H1 (cell line): ENCODE measurements around the gene NRL. TPM values are rescaled to one million over a fixed set of nuclear protein-coding genes. Genes with fewer than 3 reads are reported as not detected.

ENCODE experiments used
- CTCF ChIA-PET: fragments of 300-600 bp; sonication (Branson Sonifier 250); formaldehyde crosslinking; loops from one replicate; lab custom pipeline; 2021; ENCODE audit not compliant: partially characterized antibody; lab: Charles Lee
- POLR2A ChIA-PET: fragments of 300-600 bp; sonication (Branson Sonifier 250); formaldehyde crosslinking; loops from one replicate; lab custom pipeline; 2021; ENCODE audit warnings: inconsistent platforms; ENCODE audit not compliant: partially characterized antibody; lab: Charles Lee
- DNase-seq, 2 experiments: peaks; one replicate each; pipeline versions ENCODE4 v3.0.0 to v3.0.0-alpha.2; 2010 to 2022; ENCODE audit warnings: low spot score in 2 of 2, low read depth in 1 of 2, mixed read lengths in 1 of 2
- FAIRE-seq: peaks from 2 replicates; lab custom pipeline; 2011; peaks lifted over from hg19 to GRCh38; lab: Jason Lieb, UNC
- H2AFZ ChIP-seq: 2 replicates; pipeline ENCODE4 v1.8.1; 2012; ENCODE audit warnings: low read length, inconsistent platforms
- H2AK5ac ChIP-seq: 2 replicates; pipeline ENCODE4 v1.6.1; 2013; ENCODE audit warnings: low read depth, low read length
- H2BK120ac ChIP-seq: replicated peaks from 2 replicates; pipeline ENCODE3; 2013; ENCODE audit warnings: low read depth, low read length, inconsistent platforms
- H2BK12ac ChIP-seq: 2 replicates; pipeline ENCODE4 v1.6.1; 2013; ENCODE audit warnings: low read depth, low read length
- H2BK15ac ChIP-seq: 2 replicates; pipeline ENCODE4 v1.6.1; 2013; ENCODE audit warnings: low read length
- H2BK20ac ChIP-seq: 2 replicates; pipeline ENCODE4 v1.6.1; 2013; ENCODE audit warnings: low read length
- H2BK5ac ChIP-seq: 2 replicates; pipeline ENCODE4 v1.6.1; 2013; ENCODE audit warnings: low read depth, low read length
- H3K14ac ChIP-seq: 2 replicates; pipeline ENCODE4 v1.6.1; 2013; ENCODE audit warnings: inconsistent platforms; ENCODE audit not compliant: insufficient read length
- H3K18ac ChIP-seq: 2 replicates; pipeline ENCODE4 v1.6.1; 2013; ENCODE audit warnings: low read length; ENCODE audit errors: extremely low read depth
- H3K23ac ChIP-seq: 2 replicates; pipeline ENCODE4 v1.6.1; 2013; ENCODE audit warnings: inconsistent platforms; ENCODE audit not compliant: insufficient read length
- H3K23me2 ChIP-seq: 2 replicates; pipeline ENCODE4 v1.6.1; 2013; ENCODE audit warnings: low read depth, low read length
- H3K27ac ChIP-seq: 2 replicates; pipeline ENCODE4 v1.6.1; 2011; ENCODE audit warnings: low read depth, low read length, inconsistent platforms
- H3K27me3 ChIP-seq, 4 experiments: replicated peaks in 1 of 4; 1 replicate in 1 of 4; 2 replicates in 3 of 4; pipeline versions ENCODE4 v1.6.1 to v1.8.1; 2011 to 2013; ENCODE audit warnings: low read length in 3 of 4, mild to moderate bottlenecking in 3 of 4, inconsistent platforms in 2 of 4, mixed read lengths in 2 of 4, moderate library complexity in 1 of 4; ENCODE audit not compliant: control insufficient read depth in 3 of 4, insufficient read depth in 3 of 4; ENCODE audit errors: extremely low read depth in 1 of 4
- H3K36me3 ChIP-seq, 4 experiments: 2 replicates each; pipeline versions ENCODE4 v1.6.1 to v1.8.1; 2011 to 2013; ENCODE audit warnings: mild to moderate bottlenecking in 4 of 4, low read length in 3 of 4, moderate library complexity in 2 of 4, control low read depth in 1 of 4, inconsistent platforms in 1 of 4; ENCODE audit not compliant: insufficient read depth in 4 of 4, control insufficient read depth in 2 of 4
- H3K4ac ChIP-seq: replicated peaks from 2 replicates; pipeline ENCODE3; 2013; ENCODE audit warnings: low read length, low read depth, mixed read lengths, inconsistent platforms; ENCODE audit not compliant: insufficient read length
- H3K4me1 ChIP-seq, 4 experiments: replicated peaks in 1 of 4; 1 replicate in 1 of 4; 2 replicates in 3 of 4; pipeline versions ENCODE4 v1.6.1 to v1.8.1; 2011 to 2013; ENCODE audit warnings: low read length in 3 of 4, inconsistent platforms in 2 of 4, mixed read lengths in 1 of 4; ENCODE audit not compliant: insufficient read depth in 4 of 4, control insufficient read depth in 3 of 4
- H3K4me2 ChIP-seq, 2 experiments: 2 replicates each; pipeline versions ENCODE4 v1.6.1 to v1.8.1; 2011 to 2013; ENCODE audit warnings: low read depth in 2 of 2, low read length in 2 of 2, control low read depth in 1 of 2, inconsistent platforms in 1 of 2, mild to moderate bottlenecking in 1 of 2; ENCODE audit not compliant: insufficient read depth in 1 of 2
- H3K4me3 ChIP-seq, 4 experiments: fragments of 200-600, 300-600 bp in 1 of 4; sonication (generic), shearing (Covaris generic), sonication (Bioruptor Twin) in 1 of 4; 2 replicates each; pipeline versions ENCODE4 v1.5.1 to v1.8.1; 2011 to 2016; ENCODE audit warnings: low read length in 4 of 4, low read depth in 3 of 4, control low read depth in 2 of 4, inconsistent platforms in 2 of 4, mild to moderate bottlenecking in 2 of 4, mixed read lengths in 1 of 4, moderate library complexity in 1 of 4; ENCODE audit not compliant: insufficient read depth in 2 of 4; ENCODE audit errors: extremely low read depth in 1 of 4
- H3K56ac ChIP-seq: replicated peaks from 2 replicates; pipeline ENCODE3; 2013; ENCODE audit warnings: low read depth, mild to moderate bottlenecking, mixed read lengths, low read length, inconsistent platforms; ENCODE audit not compliant: insufficient read length
- H3K79me1 ChIP-seq: 2 replicates; pipeline ENCODE4 v1.6.1; 2013; ENCODE audit warnings: low read depth, low read length, control low read depth
- H3K79me2 ChIP-seq, 2 experiments: 2 replicates each; pipeline versions ENCODE4 v1.6.1 to v1.8.1; 2012 to 2013; ENCODE audit warnings: low read length in 2 of 2, mild to moderate bottlenecking in 2 of 2, inconsistent platforms in 1 of 2; ENCODE audit not compliant: insufficient read depth in 2 of 2, control insufficient read depth in 1 of 2
- H3K9ac ChIP-seq, 4 experiments: replicated peaks in 1 of 4; 1 replicate in 1 of 4; 2 replicates in 3 of 4; pipeline versions ENCODE4 v1.6.1 to v1.8.1; 2011 to 2013; ENCODE audit warnings: low read depth in 3 of 4, low read length in 3 of 4, control low read depth in 2 of 4, mild to moderate bottlenecking in 2 of 4, moderate library complexity in 2 of 4, inconsistent platforms in 1 of 4; ENCODE audit errors: extremely low read depth in 1 of 4
- H3K9me3 ChIP-seq, 2 experiments: 2 replicates each; pipeline versions ENCODE4 v1.6.1 to v1.8.1; 2012 to 2013; ENCODE audit warnings: mild to moderate bottlenecking in 2 of 2, moderate library complexity in 2 of 2, control low read depth in 1 of 2, inconsistent platforms in 1 of 2, low read depth in 1 of 2, low read length in 1 of 2, mixed read lengths in 1 of 2; ENCODE audit not compliant: insufficient read depth in 2 of 2
- H4K20me1 ChIP-seq, 2 experiments: replicated peaks in 1 of 2; 2 replicates each; pipeline versions ENCODE3 to v1.8.1; 2011 to 2013; ENCODE audit warnings: inconsistent platforms in 2 of 2, low read length in 2 of 2, mild to moderate bottlenecking in 1 of 2; ENCODE audit not compliant: insufficient read depth in 2 of 2, control insufficient read depth in 1 of 2
- H4K5ac ChIP-seq: 2 replicates; pipeline ENCODE4 v1.6.1; 2013; ENCODE audit warnings: low read length, low read depth, mixed read lengths, inconsistent platforms; ENCODE audit not compliant: insufficient read length
- H4K8ac ChIP-seq: 2 replicates; pipeline ENCODE4 v1.8.0; 2013; ENCODE audit warnings: mild to moderate bottlenecking, moderate library complexity, low read length, inconsistent platforms; ENCODE audit not compliant: insufficient read depth; ENCODE audit errors: extremely low read depth
- H4K91ac ChIP-seq: replicated peaks from 2 replicates; pipeline ENCODE3; 2013; ENCODE audit warnings: low read length, mixed read lengths, inconsistent platforms; ENCODE audit not compliant: insufficient read length
- CTBP2 ChIP-seq: IDR thresholded peaks from 2 replicates; pipeline ENCODE4 v1.7.0; 2011; ENCODE audit warnings: borderline replicate concordance, mild to moderate bottlenecking, moderate library complexity, mixed read lengths, low read length; ENCODE audit not compliant: insufficient read depth, insufficient read length
- HDAC2 ChIP-seq, 2 experiments: fragments of 300-600 bp in 1 of 2; sonication (generic) in 1 of 2; IDR thresholded peaks; 2 replicates each; pipeline ENCODE4 v1.6.1; 2011 to 2012; ENCODE audit warnings: low read depth in 2 of 2, low read length in 2 of 2, mild to moderate bottlenecking in 2 of 2, moderate library complexity in 2 of 2, borderline replicate concordance in 1 of 2, inconsistent platforms in 1 of 2
- POLR2A ChIP-seq, 2 experiments: IDR thresholded peaks; 1 replicate in 1 of 2; 2 replicates in 1 of 2; pipeline ENCODE4 v1.6.1; 2011; ENCODE audit warnings: low read depth in 2 of 2, low read length in 2 of 2, mild to moderate bottlenecking in 2 of 2; ENCODE audit errors: control extremely low read depth in 1 of 2
- POLR2AphosphoS5 ChIP-seq: IDR thresholded peaks from 2 replicates; pipeline ENCODE4 v1.6.1; 2011; ENCODE audit warnings: low read depth, low read length
- POU5F1 ChIP-seq: IDR thresholded peaks from 2 replicates; pipeline ENCODE4 v1.6.1; 2011; ENCODE audit warnings: low read depth, mild to moderate bottlenecking, low read length, moderate library complexity
- RAD21 ChIP-seq, 2 experiments: IDR thresholded peaks in 1 of 2; conservative IDR thresholded peaks in 1 of 2; 2 replicates each; pipeline ENCODE4 v1.6.1; 2011; ENCODE audit warnings: low read depth in 2 of 2, low read length in 2 of 2, improper control_type of control experiment in 1 of 2, inconsistent platforms in 1 of 2, mild to moderate bottlenecking in 1 of 2, moderate library complexity in 1 of 2
- SIN3A ChIP-seq, 2 experiments: IDR thresholded peaks in 1 of 2; conservative IDR thresholded peaks in 1 of 2; 2 replicates each; pipeline ENCODE4 v1.6.1; 2011 to 2012; ENCODE audit warnings: low read length in 2 of 2, improper control_type of control experiment in 1 of 2, low read depth in 1 of 2, mild to moderate bottlenecking in 1 of 2
- TAF7 ChIP-seq: optimal IDR thresholded peaks from 2 replicates; pipeline ENCODE3; 2011; ENCODE audit warnings: low read depth, mild to moderate bottlenecking, inconsistent platforms, low read length, moderate library complexity, borderline replicate concordance
- YY1 ChIP-seq: IDR thresholded peaks from 2 replicates; pipeline ENCODE4 v1.6.1; 2011; ENCODE audit warnings: low read depth, mild to moderate bottlenecking, low read length
- WGBS, 2 experiments: shearing (Covaris generic) in 1 of 2; methylation state at CpG; one replicate each; pipeline versions ENCODE4 v1.1.6 to v1.1.7; 2013 to 2015; ENCODE audit warnings: low lambda C conversion rate in 2 of 2, mixed read lengths in 2 of 2, inconsistent platforms in 1 of 2, low coverage in 1 of 2, missing lambda C conversion rate in 1 of 2; ENCODE audit not compliant: insufficient replicate concordance in 2 of 2, insufficient coverage in 1 of 2, insufficient read length in 1 of 2; ENCODE audit errors: extremely low coverage in 1 of 2, missing lambda C conversion rate in 1 of 2; 5-methylcytosine and 5-hydroxymethylcytosine counted together
- polyA plus RNA-seq, 7 experiments: library from polyadenylated mRNA; depleted of rRNA in 3 of 7; stranded (reverse) in 5 of 7; unstranded in 2 of 7; fragments of >200 nt in 5 of 7; fragments of 200-250 nt in 2 of 7; gene quantifications; 1 replicate in 5 of 7; 2 replicates in 1 of 7; 4 replicates in 1 of 7; pipeline versions ENCODE4 v1.2.1 to v1.2.3, GENCODE V29; 2011 to 2013; ENCODE audit warnings: missing spikeins in 2 of 7, mixed read lengths in 2 of 7
- total RNA-seq: library from RNA; stranded (reverse); fragmentation: NEBNext Ultra II Directional; extraction: Animal tissue kit (Norgen Biotek cat#: 25700); gene quantifications from 2 replicates; pipeline ENCODE4 v1.2.1, GENCODE V29; 2021
- TF ChIP-seq, protein P1 (sequence below): IDR thresholded peaks from 2 replicates; pipeline ENCODE4 v1.6.1; 2011; ENCODE audit warnings: low read depth, mild to moderate bottlenecking, low read length; ENCODE audit not compliant: insufficient read depth

Gene NRL
- total and polyA plus RNA-seq, 2 of the 8 experiments (the other 6 are each of a cell fraction or from before 2014, with no cell fraction given), result 1.1 to 2.2 TPM

DNA sequence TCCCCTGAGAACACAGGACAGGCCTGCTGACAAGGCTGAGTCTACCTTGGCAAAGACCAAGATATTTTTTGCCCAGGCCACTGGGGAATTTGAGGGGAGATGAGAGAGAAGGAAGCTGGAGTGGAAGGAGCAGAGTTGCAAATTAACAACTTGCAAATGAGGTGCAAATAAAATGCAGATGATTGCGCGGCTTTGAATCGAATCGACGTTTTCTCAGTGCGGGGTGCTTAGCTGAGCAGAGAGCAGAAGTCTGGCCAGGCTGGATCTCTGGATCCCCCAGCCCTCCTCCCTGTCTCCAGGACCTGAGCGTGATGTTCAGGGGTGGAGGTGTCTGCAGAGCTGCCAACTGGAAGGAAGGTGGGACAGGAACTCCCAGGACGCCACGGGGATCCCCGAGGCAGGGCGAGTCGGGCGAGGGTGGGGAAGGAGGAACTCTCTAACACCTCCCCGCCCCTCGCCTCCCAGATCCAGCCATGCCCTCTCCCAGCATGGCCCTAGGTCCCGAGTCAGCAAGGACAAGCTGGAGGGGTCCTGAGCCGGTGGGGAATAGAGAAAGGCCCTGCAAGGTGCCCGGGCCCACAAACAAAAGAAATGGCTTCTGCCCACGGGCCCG is 63.5 kb downstream of the NRL start:
- peaks cover 0 to 10% (median 5%) of the 10 kb centered on the region in 4 experiments; a peak in 5 of 7 replicates for H3K4me1 ChIP-seq
- no peak overlapping the region for H2BK15ac ChIP-seq
- ChIA-PET POLR2A (interaction anchor here (0.7 to 8.0 kb wide), 15 partner anchors 10 to 472 kb away, joined by 3 to 57 read pairs (median 3); partner anchors contain the start of genes DCAF11, JPH4, NRL and PCK2), CTCF (interaction anchor here (0.6 to 9.6 kb wide), 8 partner anchors 10 to 58 kb away, joined by 3 to 234 read pairs (median 5); partner anchors contain the start of gene PCK2)
- no peak overlapping the region for H3K4ac ChIP-seq
- FAIRE-seq (no peak), DNase-seq (peak in 1 of 2 experiments; percentile 77)
- H4K8ac ChIP-seq, result peak overlapping the region; percentile 97; the same call in 1 of the 2 replicates
- no peak overlapping the region for H2BK120ac ChIP-seq
- H3K23me2 ChIP-seq, result peaks cover 9% of the 10 kb centered on the region
- peak overlapping the region; percentile 48 for H3K18ac ChIP-seq
- H2BK12ac ChIP-seq, result 0 out of 2 replicates have a peak overlapping the region, but pooled peaks have one; percentile 50
- H3K14ac ChIP-seq, result no peak overlapping the region
- 9% methylated on average over 20 of the region's 20 CpGs; no CpG with 5 or more reads in 1 of the 2 experiments for WGBS, 2 experiments
- no peak overlapping the region for H3K23ac ChIP-seq
- no peaks in the 10 kb centered on the region; a peak in 1 of 7 replicates for H3K27me3 ChIP-seq
- 0 out of 2 replicates have a peak overlapping the region, but pooled peaks have one; percentile 24 for H2AK5ac ChIP-seq
- H3K79me2 ChIP-seq, result no peaks in the 10 kb centered on the region
- no peak overlapping the region for H2BK20ac ChIP-seq
- no peak overlapping the region for H3K56ac ChIP-seq
- no peak overlapping the region for H3K27ac ChIP-seq
- no peaks in the 10 kb centered on the region for H3K9me3 ChIP-seq
- peak overlapping the region; percentile 89 to 99 for H3K4me2 ChIP-seq
- peak overlapping the region; percentile 91 for H4K5ac ChIP-seq
- H3K36me3 ChIP-seq, result no peaks in the 10 kb centered on the region
- H4K20me1 ChIP-seq, result peaks cover 0 to 2% of the 10 kb centered on the region in 2 experiments
- H2AFZ ChIP-seq, result no peak overlapping the region; the same call in 1 of the 2 replicates
- peak overlapping the region in 3 of 4 experiments; percentile 38 to 65 (median 46); a peak in 6 of 7 replicates for H3K9ac ChIP-seq
- H3K79me1 ChIP-seq, result no peaks in the 10 kb centered on the region
- peak overlapping the region; percentile 56 to 82 (median 80) for H3K4me3 ChIP-seq
- peak overlapping the region; percentile 60; the same call in 1 of the 2 replicates for H2BK5ac ChIP-seq
- H4K91ac ChIP-seq, result no peak overlapping the region
- no peak for TF ChIP-seq TAF7
- no peak for TF ChIP-seq POLR2AphosphoS5
- TF ChIP-seq POLR2A (IDR thresholded peaks at IDR 0.05; ENCODE audit: control extremely low read depth in 1 of 2, low read depth in 2 of 2, low read length in 2 of 2), result no peak
- TF ChIP-seq HDAC2 (IDR thresholded peaks at IDR 0.05; ENCODE audit: borderline replicate concordance in 1 of 2, low read depth in 2 of 2, low read length in 2 of 2), result no peak
- no peak for TF ChIP-seq SIN3A (conservative IDR thresholded peaks at IDR 0.05 in 1 of 2, IDR thresholded peaks at IDR 0.05 in 1 of 2; ENCODE audit: low read depth in 1 of 2, low read length in 2 of 2)
- TF ChIP-seq, protein P1, sequence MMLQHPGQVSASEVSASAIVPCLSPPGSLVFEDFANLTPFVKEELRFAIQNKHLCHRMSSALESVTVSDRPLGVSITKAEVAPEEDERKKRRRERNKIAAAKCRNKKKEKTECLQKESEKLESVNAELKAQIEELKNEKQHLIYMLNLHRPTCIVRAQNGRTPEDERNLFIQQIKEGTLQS, result no peak
- no peak for TF ChIP-seq POU5F1
- TF ChIP-seq YY1, result no peak
- TF ChIP-seq RAD21 (IDR thresholded peaks at IDR 0.05 in 1 of 2, conservative IDR thresholded peaks at IDR 0.05 in 1 of 2; ENCODE audit: low read depth in 2 of 2, low read length in 2 of 2), result no peak
- TF ChIP-seq CTBP2, result no peak
